H1 (cell line): ENCODE measurements around the gene LSM6. TPM values are rescaled to one million over a fixed set of nuclear protein-coding genes. Genes with fewer than 3 reads are reported as not detected.

Source experiments
- CTCF ChIA-PET: fragments of 300-600 bp; sonication (Branson Sonifier 250); formaldehyde crosslinking; loops from one replicate; lab custom pipeline; 2021; ENCODE audit not compliant: partially characterized antibody; lab: Charles Lee
- POLR2A ChIA-PET: fragments of 300-600 bp; sonication (Branson Sonifier 250); formaldehyde crosslinking; loops from one replicate; lab custom pipeline; 2021; ENCODE audit warnings: inconsistent platforms; ENCODE audit not compliant: partially characterized antibody; lab: Charles Lee
- DNase-seq, 2 experiments: peaks; one replicate each; pipeline versions ENCODE4 v3.0.0 to v3.0.0-alpha.2; 2010 to 2022; ENCODE audit warnings: low spot score in 2 of 2, low read depth in 1 of 2, mixed read lengths in 1 of 2
- FAIRE-seq: peaks from 2 replicates; lab custom pipeline; 2011; peaks lifted over from hg19 to GRCh38; lab: Jason Lieb, UNC
- H2AFZ ChIP-seq: 2 replicates; pipeline ENCODE4 v1.8.1; 2012; ENCODE audit warnings: low read length, inconsistent platforms
- H2AK5ac ChIP-seq: 2 replicates; pipeline ENCODE4 v1.6.1; 2013; ENCODE audit warnings: low read depth, low read length
- H2BK120ac ChIP-seq: replicated peaks from 2 replicates; pipeline ENCODE3; 2013; ENCODE audit warnings: low read depth, low read length, inconsistent platforms
- H2BK12ac ChIP-seq: 2 replicates; pipeline ENCODE4 v1.6.1; 2013; ENCODE audit warnings: low read depth, low read length
- H2BK15ac ChIP-seq: 2 replicates; pipeline ENCODE4 v1.6.1; 2013; ENCODE audit warnings: low read length
- H2BK20ac ChIP-seq: 2 replicates; pipeline ENCODE4 v1.6.1; 2013; ENCODE audit warnings: low read length
- H2BK5ac ChIP-seq: 2 replicates; pipeline ENCODE4 v1.6.1; 2013; ENCODE audit warnings: low read depth, low read length
- H3K14ac ChIP-seq: 2 replicates; pipeline ENCODE4 v1.6.1; 2013; ENCODE audit warnings: inconsistent platforms; ENCODE audit not compliant: insufficient read length
- H3K18ac ChIP-seq: 2 replicates; pipeline ENCODE4 v1.6.1; 2013; ENCODE audit warnings: low read length; ENCODE audit errors: extremely low read depth
- H3K23ac ChIP-seq: 2 replicates; pipeline ENCODE4 v1.6.1; 2013; ENCODE audit warnings: inconsistent platforms; ENCODE audit not compliant: insufficient read length
- H3K23me2 ChIP-seq: 2 replicates; pipeline ENCODE4 v1.6.1; 2013; ENCODE audit warnings: low read depth, low read length
- H3K27ac ChIP-seq: 2 replicates; pipeline ENCODE4 v1.6.1; 2011; ENCODE audit warnings: low read depth, low read length, inconsistent platforms
- H3K27me3 ChIP-seq, 4 experiments: replicated peaks in 1 of 4; 1 replicate in 1 of 4; 2 replicates in 3 of 4; pipeline versions ENCODE4 v1.6.1 to v1.8.1; 2011 to 2013; ENCODE audit warnings: low read length in 3 of 4, mild to moderate bottlenecking in 3 of 4, inconsistent platforms in 2 of 4, mixed read lengths in 2 of 4, moderate library complexity in 1 of 4; ENCODE audit not compliant: control insufficient read depth in 3 of 4, insufficient read depth in 3 of 4; ENCODE audit errors: extremely low read depth in 1 of 4
- H3K36me3 ChIP-seq, 4 experiments: 2 replicates each; pipeline versions ENCODE4 v1.6.1 to v1.8.1; 2011 to 2013; ENCODE audit warnings: mild to moderate bottlenecking in 4 of 4, low read length in 3 of 4, moderate library complexity in 2 of 4, control low read depth in 1 of 4, inconsistent platforms in 1 of 4; ENCODE audit not compliant: insufficient read depth in 4 of 4, control insufficient read depth in 2 of 4
- H3K4ac ChIP-seq: replicated peaks from 2 replicates; pipeline ENCODE3; 2013; ENCODE audit warnings: low read length, low read depth, mixed read lengths, inconsistent platforms; ENCODE audit not compliant: insufficient read length
- H3K4me1 ChIP-seq, 4 experiments: replicated peaks in 1 of 4; 1 replicate in 1 of 4; 2 replicates in 3 of 4; pipeline versions ENCODE4 v1.6.1 to v1.8.1; 2011 to 2013; ENCODE audit warnings: low read length in 3 of 4, inconsistent platforms in 2 of 4, mixed read lengths in 1 of 4; ENCODE audit not compliant: insufficient read depth in 4 of 4, control insufficient read depth in 3 of 4
- H3K4me2 ChIP-seq, 2 experiments: 2 replicates each; pipeline versions ENCODE4 v1.6.1 to v1.8.1; 2011 to 2013; ENCODE audit warnings: low read depth in 2 of 2, low read length in 2 of 2, control low read depth in 1 of 2, inconsistent platforms in 1 of 2, mild to moderate bottlenecking in 1 of 2; ENCODE audit not compliant: insufficient read depth in 1 of 2
- H3K4me3 ChIP-seq, 4 experiments: fragments of 200-600, 300-600 bp in 1 of 4; sonication (generic), shearing (Covaris generic), sonication (Bioruptor Twin) in 1 of 4; 2 replicates each; pipeline versions ENCODE4 v1.5.1 to v1.8.1; 2011 to 2016; ENCODE audit warnings: low read length in 4 of 4, low read depth in 3 of 4, control low read depth in 2 of 4, inconsistent platforms in 2 of 4, mild to moderate bottlenecking in 2 of 4, mixed read lengths in 1 of 4, moderate library complexity in 1 of 4; ENCODE audit not compliant: insufficient read depth in 2 of 4; ENCODE audit errors: extremely low read depth in 1 of 4
- H3K56ac ChIP-seq: replicated peaks from 2 replicates; pipeline ENCODE3; 2013; ENCODE audit warnings: low read depth, mild to moderate bottlenecking, mixed read lengths, low read length, inconsistent platforms; ENCODE audit not compliant: insufficient read length
- H3K79me1 ChIP-seq: 2 replicates; pipeline ENCODE4 v1.6.1; 2013; ENCODE audit warnings: low read depth, low read length, control low read depth
- H3K79me2 ChIP-seq, 2 experiments: 2 replicates each; pipeline versions ENCODE4 v1.6.1 to v1.8.1; 2012 to 2013; ENCODE audit warnings: low read length in 2 of 2, mild to moderate bottlenecking in 2 of 2, inconsistent platforms in 1 of 2; ENCODE audit not compliant: insufficient read depth in 2 of 2, control insufficient read depth in 1 of 2
- H3K9ac ChIP-seq, 4 experiments: replicated peaks in 1 of 4; 1 replicate in 1 of 4; 2 replicates in 3 of 4; pipeline versions ENCODE4 v1.6.1 to v1.8.1; 2011 to 2013; ENCODE audit warnings: low read depth in 3 of 4, low read length in 3 of 4, control low read depth in 2 of 4, mild to moderate bottlenecking in 2 of 4, moderate library complexity in 2 of 4, inconsistent platforms in 1 of 4; ENCODE audit errors: extremely low read depth in 1 of 4
- H3K9me3 ChIP-seq, 2 experiments: 2 replicates each; pipeline versions ENCODE4 v1.6.1 to v1.8.1; 2012 to 2013; ENCODE audit warnings: mild to moderate bottlenecking in 2 of 2, moderate library complexity in 2 of 2, control low read depth in 1 of 2, inconsistent platforms in 1 of 2, low read depth in 1 of 2, low read length in 1 of 2, mixed read lengths in 1 of 2; ENCODE audit not compliant: insufficient read depth in 2 of 2
- H4K20me1 ChIP-seq, 2 experiments: replicated peaks in 1 of 2; 2 replicates each; pipeline versions ENCODE3 to v1.8.1; 2011 to 2013; ENCODE audit warnings: inconsistent platforms in 2 of 2, low read length in 2 of 2, mild to moderate bottlenecking in 1 of 2; ENCODE audit not compliant: insufficient read depth in 2 of 2, control insufficient read depth in 1 of 2
- H4K5ac ChIP-seq: 2 replicates; pipeline ENCODE4 v1.6.1; 2013; ENCODE audit warnings: low read length, low read depth, mixed read lengths, inconsistent platforms; ENCODE audit not compliant: insufficient read length
- H4K8ac ChIP-seq: 2 replicates; pipeline ENCODE4 v1.8.0; 2013; ENCODE audit warnings: mild to moderate bottlenecking, moderate library complexity, low read length, inconsistent platforms; ENCODE audit not compliant: insufficient read depth; ENCODE audit errors: extremely low read depth
- H4K91ac ChIP-seq: replicated peaks from 2 replicates; pipeline ENCODE3; 2013; ENCODE audit warnings: low read length, mixed read lengths, inconsistent platforms; ENCODE audit not compliant: insufficient read length
- CTCF ChIP-seq, 3 experiments: IDR thresholded peaks; 1 replicate in 2 of 3; 2 replicates in 1 of 3; pipeline versions ENCODE4 v1.5.1 to v1.6.1; 2011; ENCODE audit warnings: low read length in 3 of 3, mild to moderate bottlenecking in 3 of 3, inconsistent platforms in 2 of 3, low read depth in 1 of 3, moderate library complexity in 1 of 3; ENCODE audit not compliant: insufficient read depth in 1 of 3; ENCODE audit errors: control extremely low read depth in 1 of 3
- JUND ChIP-seq: IDR thresholded peaks from 2 replicates; pipeline ENCODE4 v1.6.1; 2011; ENCODE audit warnings: mild to moderate bottlenecking, improper control_type of control experiment, low read length
- WGBS, 2 experiments: shearing (Covaris generic) in 1 of 2; methylation state at CpG; one replicate each; pipeline versions ENCODE4 v1.1.6 to v1.1.7; 2013 to 2015; ENCODE audit warnings: low lambda C conversion rate in 2 of 2, mixed read lengths in 2 of 2, inconsistent platforms in 1 of 2, low coverage in 1 of 2, missing lambda C conversion rate in 1 of 2; ENCODE audit not compliant: insufficient replicate concordance in 2 of 2, insufficient coverage in 1 of 2, insufficient read length in 1 of 2; ENCODE audit errors: extremely low coverage in 1 of 2, missing lambda C conversion rate in 1 of 2; 5-methylcytosine and 5-hydroxymethylcytosine counted together
- polyA plus RNA-seq, 7 experiments: library from polyadenylated mRNA; depleted of rRNA in 3 of 7; stranded (reverse) in 5 of 7; unstranded in 2 of 7; fragments of >200 nt in 5 of 7; fragments of 200-250 nt in 2 of 7; gene quantifications; 1 replicate in 5 of 7; 2 replicates in 1 of 7; 4 replicates in 1 of 7; pipeline versions ENCODE4 v1.2.1 to v1.2.3, GENCODE V29; 2011 to 2013; ENCODE audit warnings: missing spikeins in 2 of 7, mixed read lengths in 2 of 7
- total RNA-seq: library from RNA; stranded (reverse); fragmentation: NEBNext Ultra II Directional; extraction: Animal tissue kit (Norgen Biotek cat#: 25700); gene quantifications from 2 replicates; pipeline ENCODE4 v1.2.1, GENCODE V29; 2021

LSM6 gene
- total and polyA plus RNA-seq, 2 of the 8 experiments (the other 6 are each of a cell fraction or from before 2014, with no cell fraction given), result 40.2 to 63.4 TPM

GRCh38 chr4:146154057-146154456 lies 21.5 kb upstream of the LSM6 start:
- H3K9ac ChIP-seq, result no peak overlapping the region
- no peaks in the 10 kb centered on the region for H3K9me3 ChIP-seq
- DNase-seq (no peak), FAIRE-seq (no peak)
- WGBS, 2 experiments, result 57% methylated on average over 2 of the region's 2 CpGs; no CpG with 5 or more reads in 1 of the 2 experiments
- no peak overlapping the region for H4K8ac ChIP-seq
- no peak overlapping the region for H4K91ac ChIP-seq
- no peak overlapping the region; a peak in 1 of 8 replicates for H3K4me3 ChIP-seq
- no peak overlapping the region for H3K4me2 ChIP-seq
- H2BK12ac ChIP-seq, result no peak overlapping the region
- no peaks in the 10 kb centered on the region for H3K27me3 ChIP-seq
- no peak overlapping the region for H3K56ac ChIP-seq
- H2BK5ac ChIP-seq, result no peak overlapping the region
- ChIA-PET CTCF (no interaction called here), POLR2A (interaction anchor here (1.3 kb wide), 1 partner anchor 9 kb away, joined by 3 read pairs; no protein-coding TSS in a partner anchor)
- no peak overlapping the region for H3K4ac ChIP-seq
- H3K36me3 ChIP-seq, result no peaks in the 10 kb centered on the region
- H2BK120ac ChIP-seq, result no peak overlapping the region
- H3K23ac ChIP-seq, result no peak overlapping the region
- peak overlapping the region; percentile 21; the same call in 1 of the 2 replicates for H2AFZ ChIP-seq
- no peaks in the 10 kb centered on the region for H4K20me1 ChIP-seq
- H3K79me1 ChIP-seq, result no peaks in the 10 kb centered on the region
- no peak overlapping the region for H3K27ac ChIP-seq
- H2AK5ac ChIP-seq, result no peak overlapping the region
- H3K4me1 ChIP-seq, result peaks cover 0 to 5% (median 2%) of the 10 kb centered on the region in 4 experiments; a peak in 2 of 7 replicates
- H3K14ac ChIP-seq, result no peak overlapping the region
- H3K23me2 ChIP-seq, result no peaks in the 10 kb centered on the region
- H2BK15ac ChIP-seq, result no peak overlapping the region
- TF ChIP-seq CTCF (IDR thresholded peaks at IDR 0.05; ENCODE audit: control extremely low read depth in 1 of 3, insufficient read depth in 1 of 3, low read depth in 1 of 3, low read length in 3 of 3), result no peak
- no peak for TF ChIP-seq JUND
- H2BK20ac ChIP-seq, result no peak overlapping the region
- no peaks in the 10 kb centered on the region for H3K79me2 ChIP-seq
- no peak overlapping the region for H4K5ac ChIP-seq
- no peak overlapping the region for H3K18ac ChIP-seq
